ENCODE results near the gene CSF1R. TPM values are rescaled to one million over a fixed set of nuclear protein-coding genes. Genes with fewer than 3 reads are reported as not detected.
A peak's percentile ranks its signal among the peaks of the same experiment; 100 is the strongest.

Gene CSF1R
- total and polyA plus RNA-seq, 2 donors from 2014 or later = 7.5 to 55.8 TPM

- Histone ChIP-seq H3K27me3 (ENCODE audit: control insufficient read depth, insufficient read depth, low read length) (no peaks in the 10 kb centered on the region), H3K27ac (ENCODE audit: low read depth in 2 of 2, low read length in 2 of 2) (no peak overlapping the region), H3K4me1 (ENCODE audit: control insufficient read depth in 2 of 3, insufficient read depth in 2 of 3, low read depth in 1 of 3, low read length in 3 of 3) (peaks cover 0 to 2% (median 0%) of the 10 kb centered on the region in 3 donors), H3K9ac (ENCODE audit: low read length in 3 of 3) (no peak overlapping the region), H3K36me3 (ENCODE audit: control insufficient read depth in 2 of 3, insufficient read depth in 3 of 3, low read length in 3 of 3) (no peaks in the 10 kb centered on the region), H3K9me3 (ENCODE audit: control insufficient read depth in 2 of 3, insufficient read depth in 1 of 3, low read length in 3 of 3) (no peaks in the 10 kb centered on the region), H3K4me3 (ENCODE audit: low read length in 3 of 3) (no peak overlapping the region)
- intact Hi-C loops (cut with DNase I) = no loop called here
- peak in 1 of 5 donors; percentile 17 for DNase-seq
- FAIRE-seq = no peak
- TF ChIP-seq CTCF (IDR thresholded peaks at IDR 0.05; ENCODE audit: borderline replicate concordance, extremely low read depth, insufficient read depth) = no peak
These were observed 17.9 kb downstream of the CSF1R start for GRCh38 chr5:150068472-150068871.

DNA sequence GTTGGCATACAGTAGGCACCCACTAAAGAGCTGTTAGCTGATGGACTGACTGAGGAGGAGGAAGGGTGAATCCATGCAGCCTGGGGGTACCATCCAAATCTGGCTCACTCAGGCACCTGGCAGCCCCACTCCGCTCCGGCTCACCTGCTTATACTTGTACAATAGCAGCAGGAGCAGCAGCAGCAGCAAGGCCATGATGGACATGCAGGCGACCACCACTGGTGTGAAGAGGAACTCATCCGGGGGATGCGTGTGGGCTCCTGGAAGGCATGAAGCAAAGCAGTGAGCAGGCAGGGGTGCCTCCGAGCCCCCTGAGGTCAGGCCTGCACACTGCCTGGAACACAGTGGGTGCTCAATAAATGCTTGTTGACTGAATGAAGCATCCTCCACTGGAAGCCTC lies 18.3 kb downstream of the CSF1R start:
- peaks cover 0 to 2% (median 0%) of the 10 kb centered on the region in 3 donors for H3K4me1 ChIP-seq (ENCODE audit: control insufficient read depth in 2 of 3, insufficient read depth in 2 of 3, low read depth in 1 of 3, low read length in 3 of 3)
- H3K36me3 ChIP-seq (ENCODE audit: control insufficient read depth in 2 of 3, insufficient read depth in 3 of 3, low read length in 3 of 3) = no peaks in the 10 kb centered on the region
- no peak for DNase-seq
- no peak overlapping the region for H3K27ac ChIP-seq (ENCODE audit: low read depth in 2 of 2, low read length in 2 of 2)
- TF ChIP-seq CTCF (IDR thresholded peaks at IDR 0.05; ENCODE audit: borderline replicate concordance, extremely low read depth, insufficient read depth) = no peak
- FAIRE-seq = no peak
- intact Hi-C loops (cut with DNase I) = no loop called here
- H3K9me3 ChIP-seq (ENCODE audit: control insufficient read depth in 2 of 3, insufficient read depth in 1 of 3, low read length in 3 of 3) = no peaks in the 10 kb centered on the region
- no peak overlapping the region for H3K9ac ChIP-seq (ENCODE audit: low read length in 3 of 3)
- no peak overlapping the region for H3K4me3 ChIP-seq (ENCODE audit: low read length in 3 of 3)
- H3K27me3 ChIP-seq (ENCODE audit: control insufficient read depth, insufficient read depth, low read length) = no peaks in the 10 kb centered on the region

- no peaks in the 10 kb centered on the region for H3K9me3 ChIP-seq (ENCODE audit: control insufficient read depth in 2 of 3, insufficient read depth in 1 of 3, low read length in 3 of 3)
- no peak for DNase-seq
- H3K4me1 ChIP-seq (ENCODE audit: control insufficient read depth in 2 of 3, insufficient read depth in 2 of 3, low read depth in 1 of 3, low read length in 3 of 3) = peaks cover 0 to 2% (median 0%) of the 10 kb centered on the region in 3 donors
- TF ChIP-seq CTCF (IDR thresholded peaks at IDR 0.05; ENCODE audit: borderline replicate concordance, extremely low read depth, insufficient read depth) = no peak
- no peaks in the 10 kb centered on the region for H3K36me3 ChIP-seq (ENCODE audit: control insufficient read depth in 2 of 3, insufficient read depth in 3 of 3, low read length in 3 of 3)
- H3K27me3 ChIP-seq (ENCODE audit: control insufficient read depth, insufficient read depth, low read length) = no peaks in the 10 kb centered on the region
- intact Hi-C loops (cut with DNase I) = no loop called here
- no peak for FAIRE-seq
- H3K9ac ChIP-seq (ENCODE audit: low read length in 3 of 3) = no peak overlapping the region
- no peak overlapping the region for H3K27ac ChIP-seq (ENCODE audit: low read depth in 2 of 2, low read length in 2 of 2)
- H3K4me3 ChIP-seq (ENCODE audit: low read length in 3 of 3) = no peak overlapping the region
These were observed 18.9 kb downstream of the CSF1R start for GRCh38 chr5:150067405-150067960.

DNA sequence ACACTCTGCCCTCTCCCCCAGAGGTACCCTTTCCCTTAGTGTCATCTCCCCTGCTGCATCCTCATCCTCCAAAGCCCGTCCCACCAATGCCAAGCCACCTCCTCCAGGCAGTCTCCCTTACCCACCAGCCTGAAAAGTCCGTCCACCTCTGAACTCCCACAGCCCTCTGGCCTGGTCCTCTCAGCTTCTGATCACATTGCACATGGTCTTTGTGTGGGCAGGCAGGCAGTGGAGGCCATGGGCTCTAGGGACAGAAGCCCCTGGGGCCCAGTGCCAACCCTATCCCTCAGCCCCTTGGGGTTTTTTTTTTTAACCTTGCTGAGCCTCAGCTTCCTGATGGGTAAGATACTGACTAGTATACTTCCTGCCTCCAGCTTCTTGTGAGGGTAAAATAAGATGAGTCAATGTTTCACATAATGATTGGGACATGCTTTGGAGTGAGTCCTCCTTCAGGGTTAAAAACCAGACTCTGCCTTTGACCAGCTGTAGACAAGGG lies 19.4 kb downstream of the CSF1R start:
- Histone ChIP-seq H3K27me3 (ENCODE audit: control insufficient read depth, insufficient read depth, low read length) (no peaks in the 10 kb centered on the region), H3K9ac (ENCODE audit: low read length in 3 of 3) (no peak overlapping the region), H3K27ac (ENCODE audit: low read depth in 2 of 2, low read length in 2 of 2) (no peak overlapping the region), H3K4me1 (ENCODE audit: control insufficient read depth in 2 of 3, insufficient read depth in 2 of 3, low read depth in 1 of 3, low read length in 3 of 3) (peaks cover 0 to 2% (median 0%) of the 10 kb centered on the region in 3 donors), H3K4me3 (ENCODE audit: low read length in 3 of 3) (no peak overlapping the region), H3K36me3 (ENCODE audit: control insufficient read depth in 2 of 3, insufficient read depth in 3 of 3, low read length in 3 of 3) (no peaks in the 10 kb centered on the region), H3K9me3 (ENCODE audit: control insufficient read depth in 2 of 3, insufficient read depth in 1 of 3, low read length in 3 of 3) (no peaks in the 10 kb centered on the region)
- no peak for TF ChIP-seq CTCF (IDR thresholded peaks at IDR 0.05; ENCODE audit: borderline replicate concordance, extremely low read depth, insufficient read depth)
- FAIRE-seq (no peak), DNase-seq (no peak)
- intact Hi-C loops (cut with DNase I) = no loop called here

Data from kidney (tissue), 14 donors.